ENCODE results near the gene PLXNA2. TPM values are rescaled to one million over a fixed set of nuclear protein-coding genes. Genes with fewer than 3 reads are reported as not detected.

PLXNA2 gene
- total RNA-seq, 2 experiments from 2014 or later, result 0.04 TPM; not detected in 1

DNA sequence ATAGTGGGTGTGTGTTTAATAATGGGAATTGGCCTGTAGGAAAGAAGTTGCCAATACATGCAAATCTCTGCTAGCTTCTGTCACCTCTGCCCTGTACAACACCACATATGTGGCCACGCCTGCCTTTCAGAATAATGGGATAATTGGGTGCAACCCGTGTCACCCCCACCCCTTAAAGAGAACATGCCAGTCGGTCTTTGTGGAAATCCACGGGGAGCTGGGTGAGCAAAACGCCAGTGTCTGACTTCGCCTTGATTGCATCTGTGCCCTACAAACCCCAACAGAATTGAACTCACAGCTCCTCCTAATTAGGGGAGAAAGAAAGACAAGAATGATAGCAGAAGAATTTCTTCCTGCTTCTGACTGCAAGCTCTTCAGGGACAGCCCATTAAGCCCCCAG, 6.4 kb upstream of the PLXNA2 start:
- CTCF ChIA-PET, result no interaction called here
- H3K4me1 Mint-ChIP-seq, result no peaks in the 10 kb centered on the region
- peaks cover 13% of the 10 kb centered on the region for H3K27me3 Mint-ChIP-seq
- no peak overlapping the region for H3K4me3 Mint-ChIP-seq
- POLR2A ChIA-PET, result no interaction called here
- H3K36me3 Mint-ChIP-seq (ENCODE audit: low read depth), result no peaks in the 10 kb centered on the region
- intact Hi-C loops (cut with DNase I, micrococcal nuclease), result no loop called here
- no peak for DNase-seq
- ATAC-seq, result no peak
- H3K27ac Mint-ChIP-seq, result no peak overlapping the region
- no peaks in the 10 kb centered on the region for H3K9me3 Mint-ChIP-seq (ENCODE audit: low read depth)

DNA sequence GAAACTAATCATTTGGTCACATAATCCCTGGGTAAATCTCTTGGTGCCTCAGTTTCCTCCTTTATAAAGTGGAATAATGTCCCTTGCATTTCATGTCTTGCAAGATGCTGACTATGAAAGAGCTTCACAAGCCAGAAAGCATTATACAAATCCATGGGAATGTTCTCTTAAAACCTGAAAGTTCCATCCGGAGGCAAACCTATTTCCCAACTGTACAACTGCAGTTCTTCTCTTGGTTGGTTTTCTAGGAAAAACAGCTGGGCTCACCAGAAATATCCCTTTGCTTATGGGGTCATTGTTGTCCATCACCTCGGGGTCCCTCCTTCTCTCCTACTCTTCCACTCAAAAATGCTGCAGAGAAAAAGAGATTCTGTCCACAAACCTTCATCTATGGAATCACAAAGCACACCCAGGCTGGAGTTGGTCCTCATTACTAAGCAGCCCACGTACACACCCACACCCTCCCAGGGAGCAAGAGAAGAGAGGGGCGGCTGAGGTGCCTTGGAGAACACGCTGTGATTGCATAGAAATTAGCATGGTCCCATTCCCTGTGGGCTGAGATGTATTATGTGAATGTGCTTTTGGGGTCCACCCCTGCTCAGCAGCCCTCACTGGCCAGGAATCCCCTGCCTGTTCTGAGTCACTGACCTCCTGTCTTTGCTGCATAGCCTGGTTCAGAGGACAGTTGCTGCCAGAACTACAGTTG, 5.0 kb upstream of the PLXNA2 start:
- ATAC-seq, result no peak

DNA sequence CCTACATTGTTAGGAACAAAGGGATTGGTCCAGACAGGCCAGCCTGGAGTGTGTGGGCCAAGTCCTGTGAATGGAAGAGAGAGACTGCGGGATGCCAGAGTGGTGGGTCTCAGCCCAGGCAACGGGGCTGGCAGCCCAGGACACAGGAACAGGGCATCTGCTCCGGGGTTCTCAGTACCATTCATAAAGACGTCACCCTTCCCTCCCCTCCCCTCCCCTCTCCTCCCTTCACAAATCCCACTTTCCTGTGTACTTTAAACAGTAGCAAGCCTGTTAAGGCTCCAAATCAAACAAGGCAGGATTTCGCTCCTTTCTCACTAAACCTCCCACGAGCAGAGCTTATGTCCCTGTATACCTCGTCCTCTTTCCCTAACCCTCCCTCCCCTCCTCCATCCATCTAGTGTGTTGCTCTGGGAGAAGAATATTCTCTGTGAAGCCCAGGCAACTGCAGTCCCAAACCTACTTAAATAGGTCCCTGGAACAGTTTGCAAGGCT, 4.2 kb upstream of the PLXNA2 start:
- no peak for DNase-seq
- Mint-ChIP-seq H3K9me3 (ENCODE audit: low read depth) (no peaks in the 10 kb centered on the region), H3K4me1 (peaks cover 10% of the 10 kb centered on the region), H3K27me3 (peaks cover 9% of the 10 kb centered on the region), H3K36me3 (ENCODE audit: low read depth) (no peaks in the 10 kb centered on the region), H3K27ac (no peak overlapping the region), H3K4me3 (no peak overlapping the region)
- intact Hi-C loops (cut with DNase I, micrococcal nuclease), result no loop called here
- POLR2A ChIA-PET, result no interaction called here
- CTCF ChIA-PET, result interaction anchor here (1.5 kb wide), 1 partner anchor 226 kb away, joined by 4 read pairs; no protein-coding TSS in a partner anchor
- no peak for ATAC-seq

More for the DNA sequence above, 5.0 kb upstream of the PLXNA2 start:
- Mint-ChIP-seq H3K27me3 (peaks cover 8% of the 10 kb centered on the region), H3K36me3 (ENCODE audit: low read depth) (no peaks in the 10 kb centered on the region), H3K4me1 (peaks cover 10% of the 10 kb centered on the region), H3K27ac (no peak overlapping the region), H3K9me3 (ENCODE audit: low read depth) (no peaks in the 10 kb centered on the region), H3K4me3 (no peak overlapping the region)
- POLR2A ChIA-PET, result no interaction called here
- intact Hi-C loops (cut with DNase I, micrococcal nuclease), result no loop called here
- CTCF ChIA-PET, result interaction anchor here (1.5 kb wide), 1 partner anchor 227 kb away, joined by 4 read pairs; no protein-coding TSS in a partner anchor
- DNase-seq, result no peak

DNA sequence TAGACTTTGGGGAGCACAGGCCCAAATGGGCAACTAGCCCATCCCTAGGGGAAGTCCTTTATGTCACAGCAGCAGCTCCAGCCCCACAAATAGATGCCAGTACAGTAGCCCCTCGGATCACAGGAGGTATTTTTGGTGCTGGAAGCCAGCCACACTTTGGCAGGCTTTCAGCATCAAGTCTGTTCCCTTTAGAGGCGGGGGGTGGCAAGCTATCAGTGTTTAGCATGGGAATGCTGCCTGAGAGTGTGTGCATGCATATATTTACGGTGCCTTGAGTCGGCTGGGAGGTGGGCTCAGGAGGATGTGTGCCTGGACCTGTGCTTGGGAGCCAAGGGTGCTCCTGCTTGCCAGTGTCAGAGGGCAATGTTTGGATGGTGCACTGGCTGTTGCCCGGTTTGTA, 3.5 kb upstream of the PLXNA2 start:
- H3K27ac Mint-ChIP-seq, result no peak overlapping the region
- no peak for DNase-seq
- intact Hi-C loops (cut with DNase I, micrococcal nuclease), result no loop called here
- peaks cover 12% of the 10 kb centered on the region for H3K27me3 Mint-ChIP-seq
- peaks cover 12% of the 10 kb centered on the region for H3K4me1 Mint-ChIP-seq
- ChIA-PET CTCF (interaction anchor here (1.5 kb wide), 1 partner anchor 226 kb away, joined by 4 read pairs; no protein-coding TSS in a partner anchor), POLR2A (no interaction called here)
- H3K9me3 Mint-ChIP-seq (ENCODE audit: low read depth), result no peaks in the 10 kb centered on the region
- H3K36me3 Mint-ChIP-seq (ENCODE audit: low read depth), result no peaks in the 10 kb centered on the region
- no peak for ATAC-seq
- H3K4me3 Mint-ChIP-seq, result no peak overlapping the region

GRCh38 chr1:208245185-208245705, 1.1 kb upstream of the PLXNA2 start:
- ATAC-seq, result peak; percentile 75

DNA sequence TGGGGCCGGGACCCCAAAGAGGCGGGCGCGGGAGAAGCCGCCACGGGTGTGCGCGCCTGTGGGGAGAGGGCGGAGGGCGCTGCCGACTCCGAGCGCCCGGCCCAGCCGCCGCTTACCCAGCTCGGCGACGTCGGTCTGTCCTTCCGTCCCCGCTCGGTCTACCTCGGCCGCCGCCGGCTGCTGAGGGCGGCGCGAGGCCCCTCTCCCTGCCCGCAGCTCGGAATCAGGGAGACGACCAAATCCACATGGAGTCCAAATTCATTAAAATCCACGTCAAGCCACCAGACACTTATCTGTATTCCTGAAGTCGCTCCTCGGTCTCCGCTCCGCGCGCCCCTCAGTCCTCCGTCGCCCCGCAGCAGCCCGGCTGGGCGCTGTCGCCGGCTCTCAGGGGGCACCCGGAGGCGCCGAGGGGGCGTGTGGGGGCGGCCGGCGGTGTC, 637 bp downstream of the PLXNA2 start:
- H3K27me3 Mint-ChIP-seq, result peaks cover 27% of the 10 kb centered on the region
- ATAC-seq, result peak; percentile 33
- H3K4me1 Mint-ChIP-seq, result peaks cover 12% of the 10 kb centered on the region
- peak; percentile 31 for DNase-seq
- H3K9me3 Mint-ChIP-seq (ENCODE audit: low read depth), result no peaks in the 10 kb centered on the region
- peak overlapping the region; percentile 66 for H3K4me3 Mint-ChIP-seq
- ChIA-PET POLR2A (no interaction called here), CTCF (interaction anchor here (1.0 to 6.2 kb wide), 8 partner anchors 7 to 220 kb away, joined by 3 to 51 read pairs (median 7); no protein-coding TSS in a partner anchor)
- no peak overlapping the region for H3K27ac Mint-ChIP-seq
- no peaks in the 10 kb centered on the region for H3K36me3 Mint-ChIP-seq (ENCODE audit: low read depth)
- intact Hi-C loops (cut with DNase I, micrococcal nuclease), result no loop called here

More at GRCh38 chr1:208245185-208245705, 1.1 kb upstream of the PLXNA2 start:
- ChIA-PET POLR2A (no interaction called here), CTCF (interaction anchor here (0.6 to 6.2 kb wide), 25 partner anchors 9 to 249 kb away, joined by 3 to 51 read pairs (median 5); no protein-coding TSS in a partner anchor)
- Mint-ChIP-seq H3K4me1 (peaks cover 12% of the 10 kb centered on the region), H3K4me3 (peak overlapping the region; percentile 44), H3K36me3 (ENCODE audit: low read depth) (no peaks in the 10 kb centered on the region), H3K9me3 (ENCODE audit: low read depth) (no peaks in the 10 kb centered on the region), H3K27me3 (peaks cover 21% of the 10 kb centered on the region), H3K27ac (no peak overlapping the region)
- peak; percentile 88 for DNase-seq
- intact Hi-C loops (cut with DNase I, micrococcal nuclease), result loop anchor here (1.0 to 2.0 kb wide), 4 partner anchors 112 to 224 kb away; no protein-coding TSS in a partner anchor

DNA sequence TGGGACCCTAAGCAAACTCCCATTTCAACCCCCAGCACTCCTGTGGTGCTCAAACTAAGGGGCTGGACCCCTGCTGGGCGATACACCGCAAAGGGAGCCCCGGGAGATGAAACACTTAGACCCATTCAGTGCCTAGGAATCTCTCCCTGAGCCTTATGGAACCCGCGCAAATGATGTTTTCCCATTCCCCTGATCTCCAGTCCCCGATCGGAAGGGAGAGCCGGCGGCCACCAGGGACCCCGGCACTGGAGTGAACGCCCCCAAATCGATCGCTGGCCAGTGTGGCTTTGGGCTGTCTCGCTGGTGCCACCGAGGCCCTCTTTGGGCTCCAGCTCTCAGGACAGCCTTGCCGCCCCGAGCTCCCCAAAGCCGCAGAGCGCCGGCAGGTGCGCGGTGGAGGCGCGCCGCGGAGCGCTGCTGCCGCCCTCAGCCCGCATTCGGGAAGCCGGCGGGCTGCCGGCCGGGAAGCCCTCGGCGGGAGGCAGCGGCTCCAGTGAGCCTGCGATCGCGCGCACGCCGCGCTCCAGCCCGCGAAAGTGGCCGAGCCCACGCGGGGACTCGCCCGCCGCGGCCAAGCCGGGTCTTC, 1.1 kb downstream of the PLXNA2 start:
- peak; percentile 21 for ATAC-seq
- CTCF ChIA-PET, result interaction anchor here (0.8 to 6.2 kb wide), 6 partner anchors 10 to 220 kb away, joined by 3 to 51 read pairs (median 4); no protein-coding TSS in a partner anchor
- peaks cover 12% of the 10 kb centered on the region for H3K4me1 Mint-ChIP-seq
- H3K27ac Mint-ChIP-seq, result no peak overlapping the region
- POLR2A ChIA-PET, result no interaction called here
- no peaks in the 10 kb centered on the region for H3K36me3 Mint-ChIP-seq (ENCODE audit: low read depth)
- H3K9me3 Mint-ChIP-seq (ENCODE audit: low read depth), result no peaks in the 10 kb centered on the region
- intact Hi-C loops (cut with DNase I, micrococcal nuclease), result no loop called here
- H3K4me3 Mint-ChIP-seq, result peak overlapping the region; percentile 43
- peak; percentile 24 for DNase-seq
- peaks cover 31% of the 10 kb centered on the region for H3K27me3 Mint-ChIP-seq

GRCh38 chr1:208242146-208242545, 2.0 kb downstream of the PLXNA2 start:
- intact Hi-C loops (cut with DNase I, micrococcal nuclease), result no loop called here
- Mint-ChIP-seq H3K4me1 (peaks cover 12% of the 10 kb centered on the region), H3K36me3 (ENCODE audit: low read depth) (no peaks in the 10 kb centered on the region), H3K9me3 (ENCODE audit: low read depth) (no peaks in the 10 kb centered on the region), H3K27me3 (peaks cover 36% of the 10 kb centered on the region), H3K4me3 (no peak overlapping the region), H3K27ac (no peak overlapping the region)
- no peak for DNase-seq
- ChIA-PET CTCF (interaction anchor here (0.7 to 6.2 kb wide), 5 partner anchors 53 to 228 kb away, joined by 3 to 51 read pairs (median 3); no protein-coding TSS in a partner anchor), POLR2A (interaction anchor here (0.7 kb wide), 1 partner anchor 34 kb away, joined by 3 read pairs; no protein-coding TSS in a partner anchor)
- no peak for ATAC-seq

DNA sequence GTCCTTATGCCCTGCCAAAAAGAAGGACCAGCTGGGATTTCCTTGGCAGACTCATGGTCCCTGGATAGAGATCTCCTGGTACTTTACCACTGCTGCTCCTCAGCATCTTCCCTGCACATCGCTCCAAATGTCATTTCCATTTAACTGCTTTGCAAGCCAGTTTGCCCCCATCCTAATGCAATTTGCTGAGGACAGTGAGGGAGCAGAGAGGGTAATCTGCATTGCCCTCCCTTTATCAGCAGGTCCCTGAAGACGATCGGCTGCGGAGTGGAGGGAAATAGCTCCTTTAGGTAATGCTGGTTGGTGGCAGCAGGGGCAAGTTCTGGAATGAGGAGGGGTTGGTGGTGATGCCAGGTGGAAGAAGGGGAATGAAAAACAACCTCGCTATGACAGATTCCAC, 2.7 kb downstream of the PLXNA2 start:
- peaks cover 14% of the 10 kb centered on the region for H3K4me1 Mint-ChIP-seq
- no peak overlapping the region for H3K27ac Mint-ChIP-seq
- ATAC-seq, result no peak
- no peaks in the 10 kb centered on the region for H3K9me3 Mint-ChIP-seq (ENCODE audit: low read depth)
- intact Hi-C loops (cut with DNase I, micrococcal nuclease), result no loop called here
- no peak overlapping the region for H3K4me3 Mint-ChIP-seq
- peaks cover 42% of the 10 kb centered on the region for H3K27me3 Mint-ChIP-seq
- H3K36me3 Mint-ChIP-seq (ENCODE audit: low read depth), result no peaks in the 10 kb centered on the region
- DNase-seq, result no peak
- POLR2A ChIA-PET, result no interaction called here
- CTCF ChIA-PET, result interaction anchor here (0.6 to 6.2 kb wide), 3 partner anchors 9 to 244 kb away, joined by 4 to 51 read pairs (median 5); no protein-coding TSS in a partner anchor

- ATAC-seq, result no peak
- no peak for DNase-seq
- no peak overlapping the region for H3K4me3 Mint-ChIP-seq
- ChIA-PET POLR2A (no interaction called here), CTCF (interaction anchor here (0.9 to 6.2 kb wide), 3 partner anchors 8 to 218 kb away, joined by 5 to 51 read pairs (median 5); no protein-coding TSS in a partner anchor)
- H3K36me3 Mint-ChIP-seq (ENCODE audit: low read depth), result no peaks in the 10 kb centered on the region
- no peak overlapping the region for H3K27ac Mint-ChIP-seq
- peaks cover 19% of the 10 kb centered on the region for H3K4me1 Mint-ChIP-seq
- no peaks in the 10 kb centered on the region for H3K9me3 Mint-ChIP-seq (ENCODE audit: low read depth)
- peaks cover 45% of the 10 kb centered on the region for H3K27me3 Mint-ChIP-seq
- intact Hi-C loops (cut with DNase I, micrococcal nuclease), result no loop called here
Observed at GRCh38 chr1:208240662-208241355, 3.4 kb downstream of the PLXNA2 start.
